ENCODE results near the gene CIPC.

The CIPC gene

GRCh38 chr14:77128414-77128891 lies 30.4 kb downstream of the CIPC start:
- DNase-seq = no peak

DNA sequence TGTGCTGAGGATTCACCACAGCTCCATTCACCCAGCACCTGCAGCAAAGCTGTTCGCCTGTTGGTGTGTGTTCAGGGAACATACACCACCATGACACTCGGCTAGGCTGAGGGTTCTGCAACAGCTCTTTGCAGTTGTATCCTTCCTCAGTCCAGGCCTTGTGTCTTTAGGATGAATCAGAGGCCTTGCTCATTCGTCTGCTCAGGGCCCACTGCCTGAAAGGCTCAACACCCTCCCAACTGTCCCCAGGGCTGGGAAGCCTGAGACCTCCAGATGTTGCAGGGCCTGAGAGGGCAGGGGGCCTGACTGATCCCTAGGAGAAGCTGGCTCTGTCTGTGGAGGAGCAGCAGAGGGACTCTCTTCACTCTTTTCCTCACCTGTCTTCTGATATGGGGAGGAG lies 32.3 kb downstream of the CIPC start:
- no peak for DNase-seq

DNA sequence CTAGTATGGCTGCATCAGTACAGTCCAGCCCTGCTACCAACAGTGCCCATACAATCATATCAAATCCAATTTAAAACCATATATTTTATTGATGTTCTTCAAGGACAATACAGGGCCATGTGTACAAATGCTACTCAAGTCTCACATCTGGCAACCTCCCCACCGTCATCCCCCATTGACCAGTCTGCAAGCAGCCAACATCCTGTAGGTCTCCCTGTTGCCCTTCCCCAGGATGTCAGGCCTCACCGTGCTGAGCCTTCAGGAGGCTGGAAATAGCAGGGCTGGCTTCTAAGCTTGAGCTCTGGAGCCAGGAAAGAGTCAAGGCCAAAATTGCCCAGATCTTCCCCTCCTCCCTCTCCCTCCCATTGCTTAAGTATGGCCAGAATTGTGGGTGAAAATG lies 33.1 kb downstream of the CIPC start:
- DNase-seq = no peak

DNA sequence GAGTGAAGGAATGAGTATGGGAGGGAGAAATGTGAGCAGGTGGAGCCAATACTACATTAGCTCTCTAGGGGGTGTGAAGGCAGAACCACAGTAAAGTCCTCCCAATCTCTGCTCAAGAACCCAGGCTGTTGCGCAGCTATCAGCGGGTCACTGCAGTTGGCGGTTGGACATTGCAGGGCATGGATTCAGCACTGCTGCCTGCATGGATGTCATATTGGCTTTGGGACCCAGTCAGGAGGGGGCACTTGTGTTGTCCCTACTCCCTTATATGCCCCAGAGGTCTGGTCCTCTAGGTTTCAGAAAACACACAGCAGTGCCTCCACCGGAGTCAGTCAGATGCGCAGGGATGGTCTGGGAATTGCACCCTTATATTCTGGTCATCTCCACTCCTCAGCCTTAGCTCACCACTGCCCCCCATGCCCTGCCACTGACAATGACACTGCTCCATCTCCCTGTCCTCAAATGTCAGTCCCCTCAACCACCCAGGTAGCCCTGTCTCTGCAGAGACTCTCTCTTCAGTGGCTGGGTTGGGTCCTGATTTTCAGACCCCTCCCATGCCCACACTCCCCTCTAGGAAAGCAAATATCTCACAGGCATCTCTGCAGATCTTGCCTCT lies 33.9 kb downstream of the CIPC start:
- no peak for DNase-seq

GRCh38 chr14:77133720-77134338 lies 35.8 kb downstream of the CIPC start:
- DNase-seq = peak; percentile 48

DNA sequence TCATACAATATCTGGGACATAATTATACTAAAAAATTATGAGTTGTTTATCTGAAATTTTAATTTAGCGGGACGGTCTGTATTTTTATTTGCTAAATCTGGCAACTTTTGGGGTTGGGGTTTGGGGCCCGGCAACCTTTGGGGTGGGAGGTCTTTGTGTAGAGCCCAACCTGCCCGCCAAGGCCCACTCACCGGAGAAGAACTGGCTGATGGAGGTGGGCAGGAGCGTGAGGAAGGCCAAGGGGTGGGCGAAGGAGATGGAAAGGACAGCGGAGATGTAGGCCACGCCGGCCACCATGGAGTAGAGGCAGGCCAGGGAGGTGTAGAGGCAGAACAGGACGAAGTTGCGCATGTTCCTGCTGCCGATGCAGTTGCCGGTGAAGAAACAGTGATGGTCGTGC lies 41.0 kb downstream of the CIPC start:
- DNase-seq = no peak

GRCh38 chr14:77139540-77140358 lies 41.7 kb downstream of the CIPC start:
- peak; percentile 13 for DNase-seq

DNA sequence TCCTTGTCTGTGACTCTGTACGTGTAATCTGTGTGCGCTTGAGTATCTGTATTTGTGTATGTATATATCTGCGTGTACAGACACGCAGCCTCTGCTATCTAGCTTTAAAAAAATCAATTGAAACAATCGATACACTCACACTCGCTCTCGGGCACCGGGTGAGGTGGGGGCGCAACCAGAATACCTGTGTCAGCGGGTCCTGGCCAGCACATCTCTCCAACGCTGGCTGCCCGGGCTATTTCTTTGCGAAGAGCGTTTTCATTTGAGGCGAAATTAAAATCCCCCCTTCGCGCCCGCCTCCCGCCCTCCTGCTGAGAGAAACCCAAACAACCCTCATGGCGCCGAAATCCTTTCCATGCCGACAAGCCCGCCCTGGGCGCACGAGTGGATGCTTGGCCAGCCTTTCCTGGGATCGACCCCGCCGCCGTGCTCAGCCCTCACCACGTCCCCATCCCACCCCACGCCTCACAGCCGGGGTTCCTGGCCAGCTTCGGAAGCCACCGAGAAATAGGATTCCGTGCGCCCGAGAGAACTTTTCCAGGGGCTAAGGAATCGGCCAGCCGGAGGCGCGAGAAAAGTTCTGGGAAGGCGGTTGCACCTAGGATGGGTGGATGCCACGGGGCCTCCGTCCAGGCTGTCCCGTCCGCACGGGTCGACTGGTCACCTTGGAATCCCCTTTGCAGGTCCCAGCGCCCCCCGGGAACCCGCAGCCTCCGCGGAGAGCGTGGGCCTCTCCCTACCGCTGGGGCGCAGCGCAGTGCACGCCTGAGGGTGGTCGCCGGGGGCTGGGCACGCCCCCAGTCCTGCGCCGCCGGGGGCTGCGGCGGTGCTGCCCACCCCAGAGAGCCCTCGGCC lies 42.5 kb downstream of the CIPC start:
- no peak for DNase-seq

DNA sequence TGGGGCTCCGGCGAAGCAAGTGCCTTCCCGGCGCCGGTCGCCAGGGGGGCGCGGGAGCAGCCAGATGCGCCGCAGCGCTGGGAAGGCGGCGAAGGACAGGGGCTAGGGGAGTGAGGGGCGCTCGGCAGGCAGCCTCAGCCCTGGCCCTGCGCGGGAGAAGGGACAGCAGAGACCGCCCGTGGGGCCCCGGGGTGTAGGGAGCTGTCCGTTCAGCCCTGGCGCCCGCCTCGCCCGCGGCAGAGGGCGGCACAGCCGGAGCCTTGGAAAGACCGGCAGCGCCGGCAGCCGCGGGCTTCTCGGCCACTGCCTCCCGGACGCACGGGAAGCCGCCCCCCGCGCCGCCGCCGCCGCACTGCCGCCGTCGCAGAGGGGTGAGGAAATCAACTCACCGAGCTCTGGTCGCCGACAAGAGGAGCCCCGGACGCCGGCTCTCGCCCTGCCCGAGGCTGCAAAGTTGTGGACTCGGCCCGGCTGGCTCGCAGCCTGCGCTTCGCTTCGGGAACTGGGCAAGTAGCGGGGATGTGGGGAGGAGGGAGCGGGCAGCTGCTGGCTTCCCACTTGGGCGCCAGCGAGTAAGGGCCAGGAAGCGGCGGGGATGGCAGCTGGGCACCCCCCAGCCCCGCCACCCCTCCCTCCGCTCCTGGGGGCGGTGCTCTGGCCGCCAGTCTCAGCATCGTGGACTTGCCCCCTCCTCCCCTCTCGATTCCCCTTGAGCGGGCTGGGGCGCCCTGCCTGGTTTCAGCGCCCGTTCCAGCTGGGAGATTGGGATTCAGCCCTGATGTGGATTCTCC lies 43.4 kb downstream of the CIPC start, which contains the start of gene ZDHHC22:
Gene ZDHHC22, minus strand, starts transcription at position 578 of the 791 bp plus-strand sequence. CDS start 2,053 bp downstream, outside the sequence.
- DNase-seq = no peak

DNA sequence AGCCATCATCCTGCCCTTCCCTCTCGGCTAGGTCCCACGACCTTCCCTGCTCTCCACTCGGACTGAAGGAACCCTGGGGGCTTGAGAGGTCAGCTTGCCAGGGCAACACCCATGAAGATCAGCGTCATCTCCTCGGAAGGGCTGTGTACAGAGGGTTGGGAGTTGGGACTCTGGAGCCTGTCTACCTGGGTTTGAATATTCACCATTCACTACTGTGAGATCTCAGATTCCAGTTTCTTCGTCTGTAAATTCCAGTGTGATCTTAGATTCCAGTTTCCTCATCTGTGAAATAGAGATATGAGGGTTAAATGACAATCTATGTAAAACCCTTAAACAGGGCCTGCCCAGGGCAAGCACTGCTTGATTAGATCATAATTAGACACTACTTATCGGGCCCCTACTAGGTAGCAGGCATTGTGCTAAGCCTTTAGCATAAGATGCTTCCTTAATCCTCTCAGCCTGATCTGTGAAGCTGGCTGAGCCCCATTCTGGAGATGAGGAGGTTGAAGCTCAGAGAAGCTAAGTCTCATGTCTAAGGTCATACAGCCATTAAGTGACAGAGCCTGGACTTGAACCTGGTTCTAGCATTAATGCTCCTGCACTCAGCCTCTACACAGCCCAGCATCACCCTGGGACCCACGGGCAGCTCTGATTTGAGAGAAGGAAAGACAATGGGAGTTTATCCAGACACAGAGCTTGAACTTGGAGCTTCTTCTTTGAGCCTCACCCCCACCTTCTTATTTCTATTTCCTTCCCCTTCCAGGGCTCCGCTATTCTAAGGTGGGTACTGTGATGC lies 44.1 kb downstream of the CIPC start:
- DNase-seq = no peak

DNA sequence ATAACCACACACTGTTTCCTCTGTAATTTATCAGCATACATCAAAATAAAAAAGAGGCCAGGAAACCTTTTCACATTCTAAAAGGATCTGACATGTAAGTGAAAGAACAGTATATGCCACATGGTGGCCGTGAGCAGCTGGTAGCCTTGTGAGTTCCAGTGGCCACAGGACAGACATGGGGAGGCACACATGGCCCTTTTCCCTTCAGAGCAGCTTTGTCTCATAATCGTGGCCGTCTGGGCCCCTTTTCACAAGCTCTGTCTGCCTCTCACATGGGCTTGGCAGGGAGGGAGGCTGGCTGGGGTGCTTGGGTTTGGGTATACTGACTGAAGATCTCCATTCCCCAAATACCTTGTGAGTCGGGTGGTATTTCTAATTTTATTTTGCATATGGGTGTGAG lies 45.0 kb downstream of the CIPC start:
- DNase-seq = no peak

- DNase-seq = no peak
Observed at GRCh38 chr14:77144412-77145115, 46.5 kb downstream of the CIPC start.

DNA sequence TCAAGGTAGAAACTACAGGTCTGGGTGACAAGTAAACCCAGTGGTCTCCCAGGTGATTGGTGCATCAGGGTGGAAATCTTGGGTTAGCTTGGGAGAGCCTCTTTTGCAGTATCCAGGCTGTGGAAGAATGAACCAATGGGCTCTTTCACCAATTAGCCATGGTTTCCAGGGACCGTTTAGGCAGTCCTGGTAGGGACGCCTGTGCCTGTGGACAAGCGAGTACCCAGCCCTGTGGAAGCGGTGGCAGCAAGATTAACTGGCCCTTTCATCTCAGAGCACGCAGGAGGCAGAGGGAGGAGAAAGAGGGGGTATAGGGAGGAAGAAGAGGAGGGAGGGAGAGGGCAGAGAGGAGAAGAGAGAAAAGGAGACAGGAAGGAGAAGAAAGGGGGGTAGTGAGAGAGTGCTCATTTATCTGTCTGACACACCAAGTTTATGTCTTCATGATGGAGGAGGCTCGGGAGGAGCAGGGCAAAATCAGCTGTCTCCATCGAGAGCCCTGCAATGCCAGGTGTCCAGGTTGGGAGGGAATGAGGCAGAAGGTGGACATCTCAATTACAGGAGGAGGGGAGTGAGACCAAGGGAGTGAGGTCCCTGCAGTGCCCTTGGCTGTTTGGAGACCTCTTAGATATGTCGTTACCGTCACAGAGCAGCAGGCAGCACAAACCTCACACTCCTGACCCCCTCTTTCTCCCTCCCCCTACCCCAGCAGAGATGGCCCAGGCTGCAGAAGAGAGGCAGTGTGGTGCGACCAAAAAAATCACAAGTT lies 48.1 kb downstream of the CIPC start:
- DNase-seq = no peak

GRCh38 chr14:77148510-77149231 lies 50.6 kb downstream of the CIPC start:
- DNase-seq = no peak

DNA sequence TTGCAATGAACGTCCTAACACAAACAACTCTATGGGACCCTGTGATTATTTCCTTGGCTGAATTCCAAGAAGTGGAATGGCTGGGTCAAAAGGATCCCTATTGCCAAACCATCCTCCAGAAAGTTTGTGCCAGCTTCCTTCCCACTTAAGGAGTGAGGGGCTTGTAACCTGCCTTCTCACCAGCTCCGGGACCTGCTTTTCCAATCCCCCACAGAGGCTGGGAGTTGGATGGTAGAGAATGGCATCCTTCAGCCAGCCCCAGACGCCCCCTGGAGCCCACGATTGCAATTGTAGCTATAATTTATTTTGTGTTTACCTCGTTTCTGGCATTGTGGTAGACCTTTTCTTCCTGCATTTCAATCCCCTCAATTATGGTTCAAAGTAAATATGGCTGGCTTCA lies 53.2 kb downstream of the CIPC start:
- DNase-seq = no peak

DNA sequence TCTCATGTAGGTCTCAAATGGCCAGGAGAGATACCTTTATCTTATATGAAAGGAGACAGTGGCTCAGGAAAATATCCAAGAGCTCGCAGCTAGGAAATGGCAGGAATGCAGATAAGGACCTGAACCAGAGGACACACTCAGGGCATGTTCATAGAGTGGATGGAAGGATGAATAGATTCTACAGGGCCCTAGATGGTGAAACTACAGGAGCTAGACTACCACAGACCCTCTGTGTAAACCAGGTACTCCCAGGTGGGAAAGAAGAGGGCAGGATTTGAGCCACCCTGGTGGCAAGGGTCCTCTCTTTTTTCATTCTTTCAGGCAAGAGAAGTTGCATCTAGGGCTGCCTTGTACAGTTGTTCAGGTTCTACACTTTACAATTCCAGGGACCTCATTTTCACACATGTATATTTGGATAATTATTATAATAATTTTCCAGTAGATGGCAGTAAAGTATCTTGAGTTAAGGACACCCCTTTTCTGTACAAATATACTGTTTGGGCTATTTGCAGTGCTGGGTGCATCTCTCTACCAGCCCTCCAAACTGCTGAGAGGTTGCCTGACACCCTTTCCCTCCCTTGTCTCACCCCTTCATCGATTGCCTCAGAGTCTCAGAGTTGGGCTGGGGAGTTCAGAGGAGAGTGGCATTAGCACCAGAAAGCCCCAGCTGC lies 54.0 kb downstream of the CIPC start:
- no peak for DNase-seq

- DNase-seq = no peak
Observed at GRCh38 chr14:77153802-77154201, 55.7 kb downstream of the CIPC start.

GRCh38 chr14:77154421-77154820 lies 56.4 kb downstream of the CIPC start:
- DNase-seq = no peak
